IPS-15b (cell line): ENCODE results near the gene TBCE.
A peak's percentile ranks its signal among the peaks of the same experiment; 100 is the strongest.

ENCODE experiments used
- H3K27me3 ChIP-seq: one replicate; pipeline ENCODE4 v1.6.1; 2013; ENCODE audit warnings: low read length; ENCODE audit not compliant: control insufficient read depth, insufficient read depth
- H3K36me3 ChIP-seq: one replicate; pipeline ENCODE4 v1.6.1; 2013; ENCODE audit warnings: low read length; ENCODE audit not compliant: control insufficient read depth, insufficient read depth
- H3K4me1 ChIP-seq: one replicate; pipeline ENCODE4 v1.6.1; 2013; ENCODE audit warnings: mild to moderate bottlenecking, low read length; ENCODE audit not compliant: control insufficient read depth, insufficient read depth
- H3K4me3 ChIP-seq: one replicate; pipeline ENCODE4 v1.5.1; 2013; ENCODE audit warnings: low read depth, low read length
- H3K9ac ChIP-seq: one replicate; pipeline ENCODE4 v1.6.1; 2013; ENCODE audit warnings: low read depth, mild to moderate bottlenecking, low read length
- H3K9me3 ChIP-seq: one replicate; pipeline ENCODE4 v1.6.1; 2013; ENCODE audit warnings: mild to moderate bottlenecking, low read length; ENCODE audit not compliant: control insufficient read depth, insufficient read depth

The TBCE gene

DNA sequence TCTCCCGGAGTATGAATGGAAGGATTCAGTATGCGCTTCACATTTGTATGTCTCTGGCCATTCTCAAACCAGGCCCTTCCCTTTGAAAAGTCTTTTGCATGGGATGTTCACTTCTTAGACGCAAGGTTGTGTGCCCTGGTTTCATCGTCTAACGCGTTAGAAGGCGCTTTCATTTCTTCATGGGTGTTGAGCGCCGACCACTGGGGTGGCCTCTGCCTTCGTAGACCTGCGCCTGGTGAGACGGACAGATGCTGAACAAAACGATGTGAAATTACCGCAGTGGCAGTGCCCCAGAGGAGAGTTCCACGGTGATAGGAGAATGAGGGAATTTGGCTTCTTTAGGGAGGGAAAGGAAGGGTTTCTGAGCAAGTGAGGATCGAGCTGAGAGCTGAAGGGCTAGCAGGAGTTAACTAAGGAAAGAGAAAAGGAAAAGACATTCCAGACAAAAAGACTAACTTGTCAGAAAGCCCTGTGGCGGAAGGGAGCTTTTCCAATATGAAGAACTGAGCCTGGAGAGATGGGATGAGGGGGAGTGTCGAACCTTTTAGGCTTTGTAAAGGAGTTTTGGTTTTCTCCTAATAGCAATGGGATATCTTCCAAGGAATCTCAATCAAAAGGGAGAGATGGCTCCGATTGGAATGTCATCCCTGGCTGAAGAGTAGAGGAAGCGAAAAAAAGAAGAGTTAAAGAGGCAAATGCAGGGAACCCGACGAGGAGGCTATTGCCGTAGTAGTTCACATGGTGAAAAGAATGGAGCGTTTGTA lies 37.9 kb upstream of the TBCE start:
- Histone ChIP-seq H3K9ac (peak overlapping the region; percentile 84), H3K36me3 (no peaks in the 10 kb centered on the region), H3K4me1 (peaks cover 2% of the 10 kb centered on the region), H3K9me3 (no peaks in the 10 kb centered on the region), H3K4me3 (peak overlapping the region; percentile 83), H3K27me3 (no peaks in the 10 kb centered on the region)

DNA sequence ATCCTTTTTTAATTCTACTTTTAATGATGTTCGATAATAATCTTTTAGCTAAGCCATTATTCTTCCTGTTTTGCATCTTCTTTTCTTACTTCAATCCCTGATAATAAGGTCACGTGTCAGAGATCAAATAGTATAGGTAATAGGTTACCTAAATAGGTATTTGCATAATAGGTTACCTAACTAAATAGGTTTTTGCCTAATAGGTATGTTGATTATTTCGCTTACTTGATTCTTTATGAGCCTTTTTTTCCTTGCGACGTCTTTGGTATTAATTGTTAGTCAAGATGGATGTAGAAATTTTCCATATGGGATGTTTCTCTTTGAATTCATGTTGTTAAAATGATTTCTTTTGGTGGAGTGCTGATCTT lies 36.3 kb upstream of the TBCE start:
- no peaks in the 10 kb centered on the region for H3K36me3 ChIP-seq
- no peaks in the 10 kb centered on the region for H3K27me3 ChIP-seq
- H3K4me1 ChIP-seq: peaks cover 2% of the 10 kb centered on the region
- no peaks in the 10 kb centered on the region for H3K9me3 ChIP-seq
- H3K4me3 ChIP-seq: no peak overlapping the region
- no peak overlapping the region for H3K9ac ChIP-seq

DNA sequence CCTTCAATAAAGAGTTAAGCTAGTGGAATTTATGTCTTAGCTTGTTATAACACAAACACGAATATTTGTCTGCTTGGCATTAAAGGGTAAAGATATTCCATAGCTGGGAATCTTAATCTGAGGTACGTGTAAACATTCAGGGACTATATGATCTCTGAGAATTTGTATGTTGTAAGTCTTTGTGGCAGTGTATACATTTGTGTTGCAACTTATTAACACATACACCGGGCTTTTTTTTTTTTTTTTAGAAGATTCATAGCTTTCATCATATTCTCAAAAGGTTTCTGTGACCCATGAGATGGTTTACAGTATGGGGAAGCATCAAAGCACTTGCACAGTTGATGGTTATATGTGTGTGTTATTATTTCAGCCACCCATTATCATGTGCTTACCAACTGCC lies 35.8 kb upstream of the TBCE start:
- Histone ChIP-seq H3K27me3 (no peaks in the 10 kb centered on the region), H3K9me3 (no peaks in the 10 kb centered on the region), H3K4me3 (peak overlapping the region; percentile 22), H3K4me1 (peaks cover 2% of the 10 kb centered on the region), H3K9ac (no peak overlapping the region), H3K36me3 (no peaks in the 10 kb centered on the region)

DNA sequence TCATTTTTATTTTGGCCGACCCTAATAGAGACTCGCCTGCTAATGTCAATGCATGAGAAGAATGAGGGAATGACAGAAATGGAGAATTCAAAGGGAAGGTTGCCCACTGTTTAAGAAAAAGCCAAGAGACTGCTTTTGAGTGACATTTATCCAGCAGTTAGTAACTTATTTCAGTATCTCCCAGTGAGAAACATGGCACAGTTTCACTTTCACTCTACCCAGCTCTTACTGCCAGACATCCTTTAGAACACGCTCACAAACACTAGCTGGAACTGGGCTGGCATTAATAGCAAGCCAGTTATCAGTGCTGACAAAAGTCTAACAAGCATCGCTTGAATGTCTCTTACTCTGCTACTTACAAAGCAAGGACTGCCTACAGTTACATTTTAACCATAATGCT lies 30.3 kb upstream of the TBCE start:
- H3K9ac ChIP-seq: no peak overlapping the region
- no peaks in the 10 kb centered on the region for H3K36me3 ChIP-seq
- H3K9me3 ChIP-seq: no peaks in the 10 kb centered on the region
- H3K27me3 ChIP-seq: no peaks in the 10 kb centered on the region
- no peak overlapping the region for H3K4me3 ChIP-seq
- H3K4me1 ChIP-seq: no peaks in the 10 kb centered on the region

DNA sequence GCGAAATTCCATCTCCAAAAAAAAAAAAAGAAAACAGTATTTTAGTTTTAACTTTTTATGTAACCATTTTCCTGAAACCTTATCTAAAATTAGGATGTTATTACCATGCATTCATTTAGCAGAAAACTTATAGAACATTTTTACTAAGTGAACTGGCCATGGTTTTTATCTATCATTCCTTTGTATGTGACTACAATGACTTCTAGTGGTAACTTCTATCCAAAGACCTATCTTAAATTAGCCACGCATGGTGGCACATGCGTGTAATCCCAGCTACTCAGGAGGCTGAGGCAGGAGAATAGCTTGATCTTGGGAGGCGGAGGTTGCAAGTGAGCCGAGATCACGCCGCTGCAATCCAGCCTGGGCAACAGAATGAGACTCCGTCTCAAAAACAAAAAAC lies 27.5 kb upstream of the TBCE start:
- no peak overlapping the region for H3K4me3 ChIP-seq
- no peak overlapping the region for H3K9ac ChIP-seq
- H3K36me3 ChIP-seq: peaks cover 3% of the 10 kb centered on the region
- no peaks in the 10 kb centered on the region for H3K9me3 ChIP-seq
- no peaks in the 10 kb centered on the region for H3K27me3 ChIP-seq
- no peaks in the 10 kb centered on the region for H3K4me1 ChIP-seq

DNA sequence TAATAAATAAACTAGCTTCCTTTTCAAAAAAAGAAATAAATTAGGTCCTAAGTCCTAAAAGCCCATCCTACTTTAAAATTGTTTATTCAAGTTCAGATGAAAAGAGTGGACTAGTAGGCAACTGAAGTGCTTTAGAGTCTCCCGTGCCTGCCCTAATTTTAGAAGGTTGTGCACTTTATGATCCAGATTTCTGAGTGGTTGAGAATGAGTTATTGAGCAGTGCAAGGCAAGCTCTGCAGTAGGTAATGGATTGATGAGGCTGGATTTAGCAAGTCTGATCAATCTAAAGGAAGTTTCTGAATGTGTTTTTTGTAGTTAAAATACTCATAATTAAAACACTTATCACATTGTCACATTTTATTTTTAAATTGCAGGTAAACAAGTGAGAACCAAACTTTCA lies 25.9 kb upstream of the TBCE start:
- Histone ChIP-seq H3K4me1 (no peaks in the 10 kb centered on the region), H3K27me3 (no peaks in the 10 kb centered on the region), H3K4me3 (no peak overlapping the region), H3K9me3 (no peaks in the 10 kb centered on the region), H3K9ac (no peak overlapping the region), H3K36me3 (peaks cover 3% of the 10 kb centered on the region)

DNA sequence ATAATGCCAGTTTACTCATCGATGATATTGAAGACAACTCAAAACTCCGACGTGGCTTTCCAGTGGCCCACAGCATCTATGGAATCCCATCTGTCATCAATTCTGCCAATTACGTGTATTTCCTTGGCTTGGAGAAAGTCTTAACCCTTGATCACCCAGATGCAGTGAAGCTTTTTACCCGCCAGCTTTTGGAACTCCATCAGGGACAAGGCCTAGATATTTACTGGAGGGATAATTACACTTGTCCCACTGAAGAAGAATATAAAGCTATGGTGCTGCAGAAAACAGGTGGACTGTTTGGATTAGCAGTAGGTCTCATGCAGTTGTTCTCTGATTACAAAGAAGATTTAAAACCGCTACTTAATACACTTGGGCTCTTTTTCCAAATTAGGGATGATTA lies 25.2 kb upstream of the TBCE start:
- Histone ChIP-seq H3K36me3 (peaks cover 3% of the 10 kb centered on the region), H3K4me1 (no peaks in the 10 kb centered on the region), H3K4me3 (no peak overlapping the region), H3K9ac (no peak overlapping the region), H3K9me3 (no peaks in the 10 kb centered on the region), H3K27me3 (no peaks in the 10 kb centered on the region)

DNA sequence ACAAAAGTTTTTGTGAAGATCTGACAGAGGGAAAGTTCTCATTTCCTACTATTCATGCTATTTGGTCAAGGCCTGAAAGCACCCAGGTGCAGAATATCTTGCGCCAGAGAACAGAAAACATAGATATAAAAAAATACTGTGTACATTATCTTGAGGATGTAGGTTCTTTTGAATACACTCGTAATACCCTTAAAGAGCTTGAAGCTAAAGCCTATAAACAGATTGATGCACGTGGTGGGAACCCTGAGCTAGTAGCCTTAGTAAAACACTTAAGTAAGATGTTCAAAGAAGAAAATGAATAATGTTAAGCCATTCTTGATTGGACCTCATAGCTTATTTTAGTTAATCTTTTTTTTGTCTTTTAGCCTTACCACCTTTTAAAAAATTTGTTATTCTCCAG lies 24.8 kb upstream of the TBCE start:
- no peaks in the 10 kb centered on the region for H3K9me3 ChIP-seq
- no peak overlapping the region for H3K9ac ChIP-seq
- peaks cover 3% of the 10 kb centered on the region for H3K36me3 ChIP-seq
- H3K27me3 ChIP-seq: no peaks in the 10 kb centered on the region
- H3K4me3 ChIP-seq: no peak overlapping the region
- H3K4me1 ChIP-seq: no peaks in the 10 kb centered on the region

DNA sequence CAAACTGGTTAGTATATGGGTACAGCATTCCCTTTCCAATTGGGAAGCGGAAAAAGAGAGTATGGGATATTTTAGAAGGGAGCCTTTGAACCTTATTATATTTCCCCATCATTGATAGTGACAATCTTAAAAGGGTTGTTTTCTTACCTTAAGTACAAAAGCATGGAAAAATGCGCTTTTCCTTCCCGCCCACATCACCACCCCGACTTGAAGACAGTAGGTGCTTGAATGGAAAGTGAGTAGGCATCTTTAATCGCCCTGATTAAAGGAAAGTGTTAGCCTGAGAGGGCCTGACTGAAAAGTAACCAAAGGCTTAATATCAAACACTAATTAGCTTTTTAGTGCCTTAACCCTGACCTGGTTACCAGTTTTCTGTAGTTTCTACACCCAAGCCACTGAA lies 23.5 kb upstream of the TBCE start:
- H3K4me3 ChIP-seq: no peak overlapping the region
- peaks cover 3% of the 10 kb centered on the region for H3K36me3 ChIP-seq

DNA sequence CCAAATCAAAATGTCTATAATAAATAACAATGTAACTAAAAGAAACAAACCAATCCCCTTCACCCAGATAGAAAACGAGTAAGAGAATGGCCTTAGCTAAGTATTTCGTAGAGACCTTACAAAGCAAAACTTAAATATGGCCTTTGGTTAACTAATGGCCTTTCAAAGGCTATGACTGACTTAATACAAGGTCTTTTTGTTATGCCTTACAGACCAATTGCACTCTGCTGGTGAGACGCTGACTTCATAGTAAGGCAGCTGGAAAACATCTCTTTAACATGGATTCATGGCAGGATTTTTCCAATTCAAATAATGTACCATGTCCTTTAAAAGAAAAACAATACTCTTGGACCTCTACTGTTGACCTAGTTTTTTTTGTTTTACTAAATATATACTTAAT lies 15.8 kb upstream of the TBCE start:
- Histone ChIP-seq H3K9me3 (no peaks in the 10 kb centered on the region), H3K4me3 (no peak overlapping the region), H3K4me1 (no peaks in the 10 kb centered on the region), H3K27me3 (no peaks in the 10 kb centered on the region), H3K36me3 (no peaks in the 10 kb centered on the region), H3K9ac (no peak overlapping the region)

More for the DNA sequence above, 23.5 kb upstream of the TBCE start:
- H3K9me3 ChIP-seq: no peaks in the 10 kb centered on the region
- H3K4me1 ChIP-seq: no peaks in the 10 kb centered on the region
- no peak overlapping the region for H3K9ac ChIP-seq
- H3K27me3 ChIP-seq: no peaks in the 10 kb centered on the region

DNA sequence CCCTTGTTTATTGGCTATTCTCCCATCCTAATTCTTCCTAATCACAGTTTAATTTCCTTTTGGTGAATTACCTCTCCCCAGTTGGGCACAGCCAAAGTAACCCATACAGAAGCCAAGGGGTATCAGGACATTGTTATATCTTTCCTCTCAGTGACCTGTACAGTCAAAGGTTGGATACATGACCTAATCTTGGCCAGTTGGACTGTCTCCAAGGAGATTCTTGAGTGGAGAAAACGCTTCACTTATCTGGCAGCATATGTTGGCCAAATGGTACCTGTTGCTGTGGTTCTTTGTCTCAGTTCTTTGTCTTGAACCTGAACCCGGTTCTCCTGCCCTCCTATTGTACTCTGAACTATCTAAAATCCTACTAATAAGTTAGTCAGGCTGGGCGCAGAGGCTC lies 15.3 kb upstream of the TBCE start:
- no peaks in the 10 kb centered on the region for H3K36me3 ChIP-seq
- H3K27me3 ChIP-seq: no peaks in the 10 kb centered on the region
- H3K9me3 ChIP-seq: no peaks in the 10 kb centered on the region
- H3K4me3 ChIP-seq: no peak overlapping the region
- no peak overlapping the region for H3K9ac ChIP-seq
- H3K4me1 ChIP-seq: no peaks in the 10 kb centered on the region

DNA sequence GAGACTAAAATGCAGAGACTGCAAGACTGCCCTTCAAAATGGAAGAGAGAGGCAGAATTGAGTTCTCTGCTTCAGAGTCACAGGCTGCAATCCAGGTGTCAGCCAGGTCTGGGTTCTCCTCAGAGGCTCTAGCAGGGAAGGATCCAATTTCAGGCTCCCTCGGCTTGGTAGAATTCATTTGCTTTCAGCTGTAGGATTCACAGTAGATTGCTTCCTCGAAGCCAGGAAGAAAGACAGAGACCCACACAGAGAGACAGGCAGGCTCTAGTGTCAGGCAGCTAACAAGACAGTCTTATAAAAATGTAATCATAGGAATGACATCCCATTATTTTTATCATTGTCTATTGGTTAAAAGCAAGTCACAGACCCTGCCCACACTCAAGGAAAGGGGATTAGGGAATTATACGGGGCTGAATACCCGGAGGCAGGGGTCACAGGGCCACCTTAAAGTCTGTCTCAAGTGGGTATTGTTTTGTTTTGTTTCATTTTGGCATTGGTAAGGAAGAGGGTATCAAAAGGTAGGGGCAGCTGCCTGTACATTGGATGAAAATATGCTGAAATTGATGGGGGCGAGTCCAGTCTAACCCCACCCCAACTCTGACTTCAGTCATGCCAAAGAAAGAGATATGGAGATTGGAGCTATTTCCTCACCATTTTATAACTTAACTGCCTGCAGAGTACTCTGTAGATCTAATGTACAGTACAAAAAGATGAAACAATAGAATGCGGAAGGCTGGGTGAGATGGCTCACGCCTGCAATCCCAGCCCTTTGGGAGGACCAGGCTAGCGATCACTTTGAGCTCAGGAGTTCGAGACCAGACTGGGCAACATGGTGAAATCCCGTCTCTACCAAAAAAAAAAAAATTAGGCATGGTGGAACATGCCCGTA lies 9.5 kb upstream of the TBCE start:
- H3K27me3 ChIP-seq: no peaks in the 10 kb centered on the region
- H3K9ac ChIP-seq: no peak overlapping the region
- H3K4me1 ChIP-seq: no peaks in the 10 kb centered on the region
- H3K9me3 ChIP-seq: no peaks in the 10 kb centered on the region
- no peaks in the 10 kb centered on the region for H3K36me3 ChIP-seq
- H3K4me3 ChIP-seq: no peak overlapping the region
